NCI-H2171 treated with DMSO at 0.1 percent for 48 hours (cell line): Measurements from ENCODE around the gene MYO10.

Source experiments
- DNase-seq: peaks from one replicate; lab custom pipeline; 2025; lab: John Stamatoyannopoulos, UW

The MYO10 gene

DNA sequence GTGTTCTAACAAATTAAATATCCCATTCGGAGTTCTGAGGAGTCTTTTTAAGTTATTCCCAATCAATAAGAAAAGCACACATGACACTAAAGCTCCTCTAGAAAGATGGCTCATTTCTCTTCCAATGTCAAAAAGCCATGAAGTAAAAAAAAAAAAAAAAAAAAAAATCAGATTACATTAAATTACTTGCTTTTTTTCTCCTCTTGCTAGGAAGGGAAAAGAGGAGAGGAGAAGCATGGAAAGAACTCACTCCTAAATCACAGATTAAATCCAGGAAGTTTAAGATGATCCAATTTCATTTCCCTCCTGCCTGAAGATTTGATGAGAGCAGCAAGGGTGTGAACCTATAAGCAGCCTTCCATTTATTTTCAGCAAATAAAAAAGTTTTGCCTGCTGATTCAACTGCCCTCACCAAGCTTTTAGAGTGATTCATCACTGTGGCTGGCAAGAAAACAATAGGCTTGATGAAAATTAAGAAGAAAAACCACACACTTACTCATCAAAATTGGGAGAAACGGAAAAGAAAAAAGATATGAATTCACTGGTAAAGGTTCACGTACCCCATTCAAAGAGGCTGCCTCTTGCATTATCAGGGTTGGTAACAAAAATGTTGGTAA, 19.7 kb downstream of the MYO10 start:
- no peak for DNase-seq

DNA sequence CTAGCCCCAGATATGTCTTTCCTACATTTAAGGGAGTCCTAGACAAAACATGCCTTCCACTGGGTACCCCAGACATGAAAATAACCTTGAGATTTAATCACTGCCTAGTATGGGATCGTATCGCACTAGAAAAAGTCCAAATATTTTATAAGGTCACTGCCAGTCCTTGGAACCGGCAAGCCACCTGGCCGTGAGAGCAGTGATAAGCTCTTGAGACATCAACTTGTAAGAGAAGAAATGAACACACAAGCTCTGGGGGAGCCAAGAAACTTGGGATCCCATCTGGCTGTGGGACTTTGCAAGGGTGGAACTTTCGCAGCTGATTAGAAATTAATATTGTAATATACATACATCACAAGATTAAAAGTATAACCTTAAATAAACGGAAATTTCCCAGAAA, 21.5 kb downstream of the MYO10 start:
- DNase-seq: no peak

DNA sequence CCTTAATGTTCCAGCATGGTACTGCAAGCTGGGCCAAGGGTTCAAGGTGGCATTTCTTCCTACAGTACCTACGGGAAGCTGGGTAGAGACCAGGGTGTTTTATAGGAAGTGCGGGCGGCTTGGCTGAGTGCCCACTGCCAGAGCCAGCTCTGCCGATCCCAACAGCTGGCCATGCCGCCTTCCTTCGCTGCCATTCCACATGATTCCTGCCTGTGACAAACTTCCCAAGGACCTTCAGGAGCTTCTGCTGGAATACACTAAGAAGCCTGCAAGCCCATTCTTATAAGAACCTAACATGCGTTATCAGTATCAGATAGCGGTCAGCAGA, 22.0 kb downstream of the MYO10 start:
- DNase-seq: no peak

DNA sequence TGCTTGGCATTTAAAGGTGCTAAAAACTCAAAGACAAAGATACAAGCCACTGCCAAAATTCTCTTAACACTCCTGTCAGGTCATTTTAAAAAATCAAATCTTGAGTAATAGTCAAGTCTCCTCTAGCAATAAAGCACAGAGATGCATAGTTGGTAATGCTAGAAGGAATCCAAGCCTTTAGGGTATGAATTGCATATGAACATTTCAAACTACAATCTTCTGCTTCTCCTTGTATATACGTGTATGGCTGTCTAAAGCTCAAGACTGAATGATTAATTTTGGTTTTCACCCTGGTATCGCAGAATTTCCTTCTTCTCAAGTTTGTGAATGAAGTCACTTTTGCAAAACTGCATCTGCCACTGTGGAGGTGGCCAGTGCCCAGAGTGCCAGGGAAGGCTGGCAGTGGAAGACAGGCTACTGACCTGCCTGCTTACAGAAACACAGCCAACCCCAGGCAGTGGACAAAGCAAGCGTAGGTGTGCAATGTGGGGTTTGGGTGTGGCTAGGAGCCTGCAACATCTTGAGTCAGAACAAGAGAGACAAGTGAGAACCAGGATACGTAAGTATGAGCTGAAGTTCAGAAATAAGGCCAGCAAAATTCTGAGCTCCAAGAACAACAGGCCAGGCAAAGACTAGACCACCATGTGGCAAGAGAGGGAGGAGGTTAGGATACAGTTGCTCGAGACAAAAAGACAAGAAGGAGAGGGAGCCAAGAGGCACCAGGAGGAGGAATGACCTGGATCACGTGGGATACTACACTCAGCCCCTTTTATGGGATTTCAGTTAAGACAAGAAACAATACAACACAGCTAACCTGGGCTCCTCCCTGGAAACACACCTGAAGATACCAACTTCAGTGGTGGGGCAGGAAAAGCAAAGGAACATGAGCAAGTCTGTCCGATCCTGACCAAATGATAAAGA, 22.6 kb downstream of the MYO10 start:
- no peak for DNase-seq

DNA sequence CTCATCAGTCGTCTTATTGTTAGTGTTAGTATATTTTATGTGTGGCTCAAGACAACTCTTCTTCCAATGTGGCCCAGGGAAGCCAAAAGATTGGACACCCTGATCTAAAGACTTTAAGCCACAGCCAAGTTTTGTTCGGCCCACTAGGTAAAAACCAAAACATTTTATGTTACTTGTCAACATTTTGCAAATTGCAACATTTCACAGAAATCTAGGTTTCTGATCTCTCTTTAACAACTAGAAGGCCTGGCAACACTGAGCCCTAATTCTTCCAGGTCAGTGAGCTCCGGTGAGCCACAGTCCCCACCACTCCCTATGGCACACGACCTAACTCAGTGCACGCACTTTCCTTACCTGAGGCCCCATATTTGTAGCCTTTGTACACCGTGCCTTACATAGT, 24.0 kb downstream of the MYO10 start:
- no peak for DNase-seq

DNA sequence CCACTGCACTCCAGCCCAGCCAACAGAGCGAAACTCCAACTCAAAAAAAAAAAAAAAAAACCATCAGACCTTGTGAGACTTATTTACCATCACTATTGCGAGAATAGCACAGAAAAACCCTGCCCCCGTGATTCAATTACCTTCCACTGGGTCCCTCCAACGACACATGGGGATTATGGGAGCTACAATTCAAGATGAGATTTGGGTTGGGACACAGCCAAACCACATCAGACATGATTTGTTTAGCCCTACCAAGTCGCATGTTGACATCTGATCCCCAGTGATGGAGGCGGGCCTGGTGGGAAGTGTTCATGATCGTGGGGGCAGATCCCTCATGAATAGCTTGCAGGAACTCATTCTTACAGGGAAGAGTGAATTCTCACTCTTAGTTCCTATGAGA, 26.6 kb downstream of the MYO10 start:
- peak; percentile 36 for DNase-seq

DNA sequence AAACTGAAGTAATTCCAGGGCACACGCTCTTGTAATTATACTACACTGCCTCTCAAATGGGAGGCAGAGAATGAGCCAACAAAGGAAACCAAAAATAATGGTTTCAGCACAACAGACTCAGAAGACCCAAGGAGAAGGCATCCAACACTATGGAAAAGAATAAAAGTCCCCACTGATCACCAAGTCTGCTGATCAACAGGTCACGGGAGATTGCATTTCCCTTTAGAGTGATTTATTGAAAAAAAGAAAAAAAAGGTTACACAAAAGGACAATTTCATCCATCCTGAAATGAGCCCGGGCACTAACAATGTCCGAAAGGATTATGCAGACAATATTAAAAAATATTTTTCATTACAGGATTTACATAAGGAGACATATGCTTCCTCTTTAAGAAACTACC, 28.8 kb downstream of the MYO10 start:
- no peak for DNase-seq

DNA sequence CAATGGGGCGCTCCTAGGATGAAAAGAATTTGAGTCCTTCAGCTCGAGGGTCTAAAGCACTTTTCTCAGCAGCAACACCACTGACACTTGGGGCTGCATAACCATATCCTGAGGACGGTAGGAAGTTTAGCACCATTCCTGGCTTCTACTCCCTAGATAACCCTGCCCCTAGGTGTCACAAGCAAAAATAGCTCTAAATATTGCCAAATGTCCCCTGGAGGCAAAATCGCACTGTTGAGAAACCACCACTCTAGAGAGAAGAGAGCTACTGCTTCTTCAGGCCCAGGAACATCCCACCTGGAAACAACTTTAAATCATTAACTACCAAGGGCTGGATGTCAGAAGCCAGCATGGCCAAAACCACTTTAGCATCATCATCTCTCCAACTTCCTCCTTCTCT, 29.8 kb downstream of the MYO10 start:
- no peak for DNase-seq

DNA sequence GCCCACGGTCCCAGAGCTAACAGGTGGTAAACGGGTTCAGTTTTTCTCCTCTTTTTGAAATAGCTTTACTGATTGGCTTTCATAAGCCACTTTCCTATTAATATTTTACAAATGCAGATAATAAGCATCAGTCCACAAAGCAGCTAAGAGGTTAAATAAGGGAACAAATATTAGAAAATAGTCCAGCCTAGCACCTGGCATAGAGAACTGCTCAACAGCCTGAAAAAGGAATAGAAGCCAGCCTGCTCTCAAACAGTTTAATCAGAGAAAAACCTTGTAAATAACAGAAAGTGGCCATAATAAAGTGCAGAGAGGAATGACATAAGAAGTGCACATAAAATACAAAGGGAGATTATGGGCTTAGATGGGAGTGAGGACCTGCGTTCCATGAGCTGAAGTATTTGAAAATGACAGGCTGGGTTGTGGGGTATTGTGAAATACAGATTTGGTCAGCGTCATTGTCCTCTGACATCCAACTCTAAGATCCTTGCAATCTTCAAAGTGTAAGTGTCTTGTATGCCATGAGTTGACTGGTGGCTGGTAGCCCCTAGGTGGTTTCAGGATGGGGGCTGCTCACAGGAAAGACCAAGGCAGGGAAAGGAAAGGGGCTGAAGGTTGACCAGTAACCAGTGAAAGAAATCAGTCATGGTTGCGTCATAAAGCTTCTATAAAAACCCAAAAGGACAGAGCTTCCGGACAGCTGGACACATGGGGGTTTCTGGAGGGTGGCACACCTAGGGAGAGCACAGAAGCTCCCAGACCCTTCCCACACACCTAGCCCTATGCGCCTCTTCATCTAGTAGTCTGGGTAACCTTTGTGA, 32.4 kb downstream of the MYO10 start:
- DNase-seq: no peak

DNA sequence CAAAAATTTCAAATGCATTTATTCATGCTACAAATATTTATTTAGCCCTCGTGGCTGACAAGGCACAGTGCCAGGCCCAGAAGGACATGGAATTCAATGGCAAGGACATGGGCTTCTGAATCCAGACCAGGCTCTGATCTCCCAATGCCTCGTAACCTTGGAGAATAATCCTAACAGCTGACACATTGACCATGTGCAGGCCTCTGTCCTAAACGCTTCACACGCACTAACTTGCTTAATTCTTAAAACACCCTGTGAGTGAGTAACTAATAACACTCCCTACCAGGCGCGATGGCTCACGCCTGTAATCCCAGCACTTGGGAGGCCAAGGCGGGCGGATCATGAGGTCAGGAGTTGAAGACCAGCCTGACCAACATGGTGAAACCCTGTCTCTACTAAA, 33.2 kb downstream of the MYO10 start:
- DNase-seq: no peak

DNA sequence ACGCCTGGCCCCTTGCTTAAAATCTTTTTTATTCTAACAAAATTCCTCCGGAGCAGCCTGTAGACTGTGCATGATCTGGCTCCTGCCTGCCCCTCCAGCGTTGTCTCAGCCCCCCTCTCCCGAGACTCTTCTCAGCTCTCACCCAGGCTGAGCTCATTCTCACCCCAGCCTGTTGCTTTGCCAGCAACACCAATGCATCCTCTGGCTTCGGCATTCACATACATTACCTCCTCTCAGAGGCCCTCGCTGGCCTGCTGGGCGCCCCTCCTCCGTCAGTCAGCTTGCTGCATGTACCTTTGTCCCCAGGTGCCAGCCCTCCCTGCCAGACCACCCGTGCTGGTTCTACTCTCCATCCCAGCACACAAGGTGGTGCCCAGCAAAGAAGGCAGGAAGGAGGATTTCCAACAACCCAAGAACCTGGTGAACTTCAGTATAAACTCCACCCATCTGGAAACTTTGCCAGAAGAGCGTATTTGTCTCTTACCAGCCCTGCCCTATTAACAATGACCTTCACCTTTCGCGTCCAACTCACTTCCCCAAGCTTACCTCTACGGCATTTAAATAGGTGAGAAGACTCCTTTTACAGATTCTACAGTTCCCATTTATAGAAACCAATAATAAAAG, 35.0 kb downstream of the MYO10 start:
- DNase-seq: no peak

DNA sequence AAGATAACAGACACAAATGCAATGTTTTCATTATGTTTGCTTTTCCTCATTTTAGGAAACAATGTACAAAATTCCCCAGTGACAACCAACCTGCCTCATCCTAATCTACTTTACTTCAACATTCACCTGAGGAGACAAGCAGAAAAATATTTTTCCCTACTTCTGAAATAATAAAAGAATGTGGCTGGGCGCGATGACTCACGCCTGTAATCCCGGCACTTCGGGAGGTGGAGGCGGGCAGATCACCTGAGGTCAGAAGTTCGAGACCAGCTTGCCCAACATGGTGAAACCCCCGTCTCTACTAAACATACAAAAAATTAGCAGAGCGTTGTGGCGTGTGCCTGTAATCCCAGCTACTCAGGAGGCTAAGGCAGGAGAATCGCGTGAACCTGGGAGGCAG, 36.9 kb downstream of the MYO10 start:
- no peak for DNase-seq

DNA sequence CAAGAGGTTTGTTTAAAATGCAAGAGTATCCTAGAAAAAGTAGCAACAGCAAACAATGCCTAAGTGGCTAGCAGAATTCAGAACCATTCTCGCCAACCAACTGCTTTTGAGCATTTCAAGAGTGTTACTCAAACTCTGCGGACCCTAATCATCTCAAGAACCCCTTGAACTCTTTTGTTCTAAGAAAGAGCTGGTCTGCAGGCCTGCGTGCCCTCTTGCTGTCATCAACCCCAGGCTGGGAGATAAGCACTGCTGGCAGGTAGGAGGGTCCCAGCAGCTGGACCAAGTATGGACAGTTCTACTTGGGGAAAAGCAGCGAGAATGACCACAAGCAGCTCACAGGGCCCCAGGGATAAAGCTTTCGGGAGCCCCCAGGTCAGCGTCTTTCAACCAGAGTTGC, 38.3 kb downstream of the MYO10 start:
- no peak for DNase-seq

DNA sequence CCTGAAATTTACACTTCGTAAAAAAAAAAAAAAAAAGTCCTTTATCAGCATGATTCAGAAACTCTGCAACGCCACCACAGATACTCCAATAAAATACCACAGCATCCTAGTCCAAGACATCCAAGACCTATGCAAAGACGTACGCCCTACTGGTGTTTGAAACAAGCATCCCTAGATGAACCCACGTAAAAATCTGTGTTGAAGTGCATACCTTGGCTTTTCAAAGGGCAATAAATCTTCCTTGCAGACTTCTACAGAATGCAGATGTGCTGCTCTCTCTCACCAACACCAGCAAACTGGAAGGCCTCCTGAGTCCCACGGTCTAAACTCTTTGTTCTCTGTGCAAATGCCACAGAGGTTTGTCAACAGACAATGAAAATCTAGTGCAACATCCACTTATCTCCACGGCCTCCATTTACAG, 38.8 kb downstream of the MYO10 start:
- DNase-seq: no peak

DNA sequence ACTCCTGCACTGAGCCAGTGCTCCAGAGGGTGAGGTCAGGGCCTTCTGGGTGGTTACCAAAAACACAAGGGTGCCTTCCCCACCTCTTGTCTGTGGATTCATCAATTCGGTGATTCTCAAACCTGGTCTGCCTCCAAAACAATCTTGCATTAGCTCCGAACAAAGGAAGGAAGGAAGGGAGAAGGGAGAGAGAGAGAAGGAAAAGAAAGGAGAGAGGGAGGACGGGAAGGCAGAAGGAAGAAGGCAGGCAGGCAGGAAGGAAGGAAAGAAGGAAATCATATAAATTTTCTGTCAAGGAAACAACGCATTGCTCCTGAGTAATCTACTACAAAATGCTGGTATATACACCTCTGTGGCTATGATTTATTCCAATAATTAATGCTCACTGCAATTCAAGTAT, 39.3 kb downstream of the MYO10 start:
- no peak for DNase-seq

DNA sequence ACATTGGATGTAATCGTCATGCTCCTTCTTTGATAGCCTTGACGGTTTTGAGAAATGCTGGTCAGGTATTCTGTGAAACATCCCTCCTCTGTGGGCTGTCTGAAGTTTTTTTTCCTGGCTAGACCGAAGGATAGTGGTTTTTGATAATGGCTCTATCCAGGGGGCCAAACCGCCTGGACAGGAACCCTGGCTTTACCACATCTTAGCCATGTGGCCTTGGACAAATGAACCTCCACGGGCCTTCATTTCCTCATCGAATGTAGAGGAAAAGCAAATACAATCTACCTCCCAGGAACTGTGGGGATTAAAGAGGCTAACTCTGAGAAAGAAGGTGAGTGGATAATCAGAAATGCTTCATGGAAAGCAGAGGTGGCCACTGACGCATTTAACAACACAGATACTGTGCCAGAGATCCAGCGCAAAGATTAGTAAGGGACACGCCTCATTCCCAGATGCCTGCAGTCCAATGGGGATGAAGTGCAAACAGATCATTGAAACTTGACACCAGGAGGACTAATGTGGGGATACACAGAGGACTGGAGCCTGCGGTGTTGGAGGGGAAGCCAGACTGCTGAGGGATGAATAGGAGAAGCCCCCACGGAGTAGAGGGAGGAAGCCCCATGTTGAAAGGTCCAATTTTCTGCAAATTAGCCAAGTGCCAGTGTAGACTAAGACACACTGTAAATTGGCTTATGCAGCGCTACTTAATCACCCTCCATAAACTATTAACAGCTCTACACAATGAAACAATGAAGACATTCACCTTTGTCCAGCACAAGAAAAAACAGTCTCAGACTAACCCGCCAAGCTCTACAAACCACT, 41.6 kb downstream of the MYO10 start:
- DNase-seq: peak; percentile 85

DNA sequence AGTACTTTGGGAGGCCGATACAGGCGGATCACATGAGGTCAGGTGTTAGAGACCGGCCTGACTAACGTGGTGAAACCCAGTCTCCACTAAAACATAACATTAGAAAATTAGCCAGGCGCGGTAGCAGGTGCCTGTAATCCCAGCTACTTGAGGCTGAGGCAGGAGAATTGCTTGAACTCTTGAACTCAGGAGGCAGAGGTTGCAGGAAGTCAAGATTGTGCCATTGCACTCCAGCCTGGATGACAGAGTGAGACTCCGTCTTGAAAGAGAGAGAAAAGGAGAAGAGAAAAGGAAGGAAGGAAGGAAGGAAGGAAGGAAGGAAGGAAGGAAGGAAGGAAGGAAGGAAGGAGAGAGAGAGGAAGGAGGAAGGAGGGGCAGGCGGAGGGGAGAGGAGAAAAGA, 45.1 kb downstream of the MYO10 start:
- no peak for DNase-seq

DNA sequence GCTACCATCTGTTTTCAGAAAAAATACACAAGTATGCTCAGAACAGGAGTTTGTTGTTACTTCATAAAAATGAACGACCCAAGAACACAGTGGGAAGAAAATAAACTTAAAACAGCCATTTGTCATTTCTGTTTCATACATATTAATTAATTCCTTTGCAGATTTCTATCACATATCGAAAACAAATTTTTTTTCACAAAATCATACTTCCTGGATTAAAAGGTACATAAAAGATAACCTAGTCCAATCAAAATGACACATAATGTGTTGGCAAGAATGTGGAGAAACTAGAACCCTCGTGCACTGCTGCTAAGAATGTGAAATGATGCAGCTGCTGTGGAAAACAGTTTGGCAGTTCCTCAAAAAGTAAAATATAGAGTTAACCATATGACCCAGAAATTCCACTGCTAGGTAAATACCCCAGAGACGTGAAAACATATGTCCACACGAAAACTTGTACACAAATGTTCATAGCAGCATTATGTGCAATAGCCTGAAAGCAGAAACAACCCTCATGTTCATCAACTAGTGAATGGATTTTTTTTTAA, 46.0 kb downstream of the MYO10 start:
- DNase-seq: peak; percentile 40

DNA sequence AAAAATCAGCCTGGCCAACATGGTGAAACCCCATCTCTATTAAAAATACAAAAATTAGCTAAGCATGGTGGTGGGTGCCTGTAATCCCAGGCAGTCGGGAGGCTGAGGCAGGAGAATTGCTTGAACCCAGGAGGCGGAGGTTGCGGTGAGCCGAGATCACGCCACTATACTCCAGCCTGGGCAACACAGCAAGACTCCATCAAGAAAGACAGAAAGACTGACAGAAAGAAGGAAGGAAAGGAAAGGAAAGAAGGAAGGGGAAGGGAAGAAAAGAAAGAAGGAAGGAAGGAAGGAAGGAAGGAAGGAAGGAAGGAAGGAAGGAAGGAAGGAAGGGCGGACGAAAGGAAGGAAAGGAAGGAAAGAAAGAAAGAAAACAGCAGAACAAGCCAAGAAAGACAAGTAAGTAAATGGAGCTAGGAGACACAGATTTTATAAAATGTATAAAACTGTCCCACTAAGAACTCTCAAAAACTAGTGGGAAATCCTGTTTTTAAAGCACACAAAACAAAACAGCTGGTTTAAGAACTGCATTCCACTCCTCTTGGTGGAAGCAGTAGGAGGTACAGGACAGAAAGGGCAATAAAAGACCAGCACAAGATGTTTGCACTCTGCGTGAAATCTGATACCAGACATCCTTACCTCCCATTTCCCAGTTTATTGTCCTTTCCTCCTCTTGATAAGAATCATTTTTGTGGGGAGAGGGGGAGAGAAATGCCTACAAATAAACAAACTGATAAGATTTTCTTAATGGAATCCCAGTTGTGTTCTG, 46.7 kb downstream of the MYO10 start:
- peak; percentile 30 for DNase-seq

DNA sequence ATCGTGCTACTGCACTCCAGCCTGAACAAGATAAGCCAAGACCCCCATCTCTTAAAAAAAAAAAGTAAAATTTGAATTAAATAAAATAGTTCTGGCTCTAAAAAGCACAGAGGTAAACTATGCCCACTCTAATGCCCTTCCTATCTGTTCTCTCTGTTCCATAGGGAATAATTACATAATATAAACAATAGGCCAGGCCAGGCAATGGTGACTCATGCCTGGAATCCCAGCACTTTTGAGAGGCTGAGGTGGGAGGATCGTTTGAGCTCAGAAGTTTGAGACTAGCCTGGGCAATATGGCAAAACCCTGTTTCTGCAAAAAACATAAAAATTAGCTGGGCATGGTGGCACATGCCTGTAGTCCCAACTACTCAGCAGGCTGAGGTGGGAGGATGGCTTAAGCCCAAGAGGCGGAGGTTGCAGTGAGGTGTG, 47.4 kb downstream of the MYO10 start:
- peak; percentile 12 for DNase-seq
